Kidney epithelial cell (primary cell): ENCODE data around the gene CDK5RAP2. TPM values are rescaled to one million over a fixed set of nuclear protein-coding genes. Genes with fewer than 3 reads are reported as not detected.

ENCODE experiments used
- DNase-seq: peaks from one replicate; pipeline ENCODE4 v3.0.0-alpha.2; 2010; ENCODE audit warnings: low read depth
- H3K27me3 ChIP-seq: 2 replicates; pipeline ENCODE4 v1.6.0; 2011; ENCODE audit warnings: low read length; ENCODE audit not compliant: control insufficient read depth, insufficient read depth
- H3K36me3 ChIP-seq: 2 replicates; pipeline ENCODE4 v1.5.1; 2011; ENCODE audit warnings: low read length; ENCODE audit not compliant: control insufficient read depth, insufficient read depth
- H3K4me3 ChIP-seq: 2 replicates; pipeline ENCODE4 v1.5.1; 2011; ENCODE audit warnings: low read depth, mild to moderate bottlenecking, control low read depth, low read length
- CTCF ChIP-seq: IDR thresholded peaks from 2 replicates; pipeline ENCODE4 v1.5.1; 2011; ENCODE audit warnings: mild to moderate bottlenecking, moderate library complexity, low read length, control low read depth, inconsistent platforms; ENCODE audit not compliant: insufficient read depth, poor library complexity, severe bottlenecking
- total RNA-seq: library from RNA; depleted of rRNA; stranded (reverse); fragments of >200 nt; gene quantifications from 2 replicates; pipeline ENCODE4 v1.2.3, GENCODE V29; 2015

The CDK5RAP2 gene
- total RNA-seq, 1 donor from 2014 or later: 41.9 TPM

GRCh38 chr9:120545701-120546550 lies 34.0 kb downstream of the CDK5RAP2 start:
- Histone ChIP-seq H3K4me3 (no peak overlapping the region), H3K27me3 (no peaks in the 10 kb centered on the region), H3K36me3 (peaks cover 2% of the 10 kb centered on the region)
- TF ChIP-seq CTCF: no peak
- DNase-seq: no peak

- H3K36me3 ChIP-seq: peaks cover 2% of the 10 kb centered on the region
- DNase-seq: no peak
- H3K27me3 ChIP-seq: no peaks in the 10 kb centered on the region
- no peak overlapping the region for H3K4me3 ChIP-seq
- no peak for TF ChIP-seq CTCF
Observed at GRCh38 chr9:120544441-120544840, 35.5 kb downstream of the CDK5RAP2 start.

- no peaks in the 10 kb centered on the region for H3K27me3 ChIP-seq
- peaks cover 2% of the 10 kb centered on the region for H3K36me3 ChIP-seq
- no peak for TF ChIP-seq CTCF
- H3K4me3 ChIP-seq: no peak overlapping the region
- no peak for DNase-seq
Observed at GRCh38 chr9:120542701-120543490, 37.1 kb downstream of the CDK5RAP2 start.

- no peak for DNase-seq
- TF ChIP-seq CTCF: no peak
- Histone ChIP-seq H3K27me3 (no peaks in the 10 kb centered on the region), H3K4me3 (no peak overlapping the region), H3K36me3 (peaks cover 2% of the 10 kb centered on the region)
Observed at GRCh38 chr9:120541921-120542320, 38.0 kb downstream of the CDK5RAP2 start.

GRCh38 chr9:120539951-120540350 lies 40.0 kb downstream of the CDK5RAP2 start:
- H3K27me3 ChIP-seq: no peaks in the 10 kb centered on the region
- peaks cover 2% of the 10 kb centered on the region for H3K36me3 ChIP-seq
- no peak for TF ChIP-seq CTCF
- no peak for DNase-seq
- H3K4me3 ChIP-seq: no peak overlapping the region
